SK-MEL-5 (cell line): ENCODE results near the gene FOXP2. TPM values are rescaled to one million over a fixed set of nuclear protein-coding genes. Genes with fewer than 3 reads are reported as not detected.
"Not testable (repeated sequence)": the region's sequence is repeated elsewhere in the genome, so short reads cannot be mapped to it uniquely, and the experiment has no call there.

Experiments
- DNase-seq: peaks from one replicate; pipeline ENCODE4 v3.0.0-alpha.2; 2016; ENCODE audit warnings: low read depth, low spot score
- in situ Hi-C: cut with HindIII; loops from 2 replicates; pipeline ENCODE4 v1.10.0; 2016; ENCODE audit warnings: low sequenced_read_pairs, high pct_unique_total_duplicates, low pct_unique_long_range_greater_than_20kb
- total RNA-seq: library from RNA; depleted of rRNA; stranded (reverse); fragments of >200 nt; shearing (Covaris generic); gene quantifications from 2 replicates; pipeline ENCODE4 v1.2.3, GENCODE V29; 2014

The FOXP2 gene
- total RNA-seq, 1 experiment from 2014 or later, result 0.05 TPM

GRCh38 chr7:114466917-114467316 is 52.3 kb downstream of the FOXP2 start:
- in situ Hi-C loops, result no loop called here
- no peak for DNase-seq

DNA sequence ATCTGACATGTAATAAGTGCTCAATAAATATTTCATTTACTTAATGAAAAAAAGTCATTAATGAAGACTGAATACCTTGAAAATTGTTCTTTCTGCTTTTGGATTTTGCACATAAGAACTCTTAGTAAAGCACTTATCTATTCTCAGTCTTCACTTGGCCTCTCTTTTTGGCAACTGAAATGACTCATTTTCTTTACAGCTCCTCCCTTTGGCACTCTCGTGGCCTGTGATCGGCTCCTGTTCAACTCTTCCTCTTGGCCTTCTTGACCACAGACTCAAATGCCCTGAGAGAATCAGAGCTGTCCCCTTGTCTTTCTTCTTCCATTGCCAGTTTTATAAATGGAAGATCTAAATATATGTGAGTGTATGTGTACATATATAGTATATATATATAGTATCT is 54.2 kb downstream of the FOXP2 start:
- no peak for DNase-seq
- in situ Hi-C loops, result no loop called here

- DNase-seq, result no peak
- in situ Hi-C loops, result no loop called here
Measured at GRCh38 chr7:114472896-114473512, 58.4 kb downstream of the FOXP2 start.

DNA sequence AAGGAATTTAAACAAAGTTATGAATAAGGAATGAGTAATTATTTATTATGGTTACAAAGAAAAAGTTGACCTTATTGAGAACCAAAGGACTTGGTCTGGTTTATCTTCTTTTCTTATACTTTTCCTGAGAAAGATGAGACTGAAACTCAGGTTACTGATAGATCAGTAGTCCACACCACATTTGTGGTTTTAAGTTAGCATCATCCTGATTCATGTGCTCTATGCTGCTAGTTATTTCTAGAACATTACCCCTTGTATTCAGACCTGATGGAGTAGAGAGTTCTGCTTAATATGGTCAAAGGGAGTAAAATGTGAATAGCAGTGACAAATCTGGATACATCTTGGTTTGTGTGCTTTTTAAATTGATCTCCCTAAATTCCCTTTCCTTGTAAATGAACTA is 63.8 kb downstream of the FOXP2 start:
- in situ Hi-C loops, result no loop called here
- no peak for DNase-seq

DNA sequence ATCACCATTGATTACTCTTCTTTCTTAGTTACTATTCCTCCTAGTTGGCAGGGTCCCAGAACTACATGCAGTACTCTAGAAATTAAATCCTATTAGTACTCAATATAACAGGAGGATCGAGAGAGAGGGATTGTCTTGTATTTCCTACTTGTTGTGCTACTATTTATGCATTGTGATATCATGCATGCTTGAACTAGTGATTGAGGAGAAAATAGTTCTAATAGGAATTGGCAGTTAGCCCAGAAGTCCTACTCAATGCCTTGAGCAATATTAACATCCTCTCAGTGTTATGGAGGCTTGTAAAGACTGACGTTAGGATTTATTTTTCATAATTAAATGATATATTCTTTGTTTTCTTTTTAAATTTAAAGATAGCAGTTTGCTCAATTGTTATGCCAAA is 67.4 kb downstream of the FOXP2 start:
- in situ Hi-C loops, result no loop called here
- DNase-seq, result no peak

DNA sequence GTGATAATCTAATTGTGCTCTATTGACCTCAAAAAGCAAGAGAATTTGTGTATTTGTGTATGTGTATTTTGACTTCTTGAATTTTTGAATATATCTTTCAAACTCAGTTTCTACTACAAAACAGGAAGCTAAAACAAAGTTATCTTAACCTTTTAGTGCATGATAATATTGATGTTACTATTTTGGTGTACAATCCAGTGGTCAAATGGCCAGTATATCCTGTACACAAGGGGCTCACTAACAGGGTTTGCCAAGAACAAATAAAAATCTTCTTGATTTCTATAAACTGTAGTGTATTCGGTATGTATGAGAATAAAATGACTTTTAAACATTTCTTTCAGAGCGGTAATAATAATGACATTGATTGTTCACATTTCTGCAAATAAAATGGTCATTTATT is 69.6 kb downstream of the FOXP2 start:
- in situ Hi-C loops, result no loop called here
- DNase-seq, result no peak

DNA sequence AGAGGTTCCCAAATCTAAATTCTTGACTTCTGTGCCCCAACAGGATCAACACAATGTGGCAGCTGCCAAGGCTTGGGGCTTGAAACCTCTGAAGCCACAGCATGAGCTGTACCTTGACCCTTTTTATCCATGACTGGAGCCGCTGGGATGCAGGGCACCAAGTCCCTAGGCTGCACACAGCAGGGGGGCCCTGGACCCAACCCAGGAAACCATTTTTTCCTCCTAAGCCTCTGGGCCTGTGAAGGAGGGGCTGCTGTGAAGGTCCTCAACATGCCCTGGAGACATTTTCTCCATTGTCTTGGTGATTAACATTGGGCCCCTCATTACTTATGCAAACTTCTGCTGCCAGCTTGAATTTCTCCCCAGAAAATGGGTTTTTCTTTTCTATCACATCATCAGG is 72.6 kb downstream of the FOXP2 start:
- in situ Hi-C loops, result no loop called here
- no peak for DNase-seq

DNA sequence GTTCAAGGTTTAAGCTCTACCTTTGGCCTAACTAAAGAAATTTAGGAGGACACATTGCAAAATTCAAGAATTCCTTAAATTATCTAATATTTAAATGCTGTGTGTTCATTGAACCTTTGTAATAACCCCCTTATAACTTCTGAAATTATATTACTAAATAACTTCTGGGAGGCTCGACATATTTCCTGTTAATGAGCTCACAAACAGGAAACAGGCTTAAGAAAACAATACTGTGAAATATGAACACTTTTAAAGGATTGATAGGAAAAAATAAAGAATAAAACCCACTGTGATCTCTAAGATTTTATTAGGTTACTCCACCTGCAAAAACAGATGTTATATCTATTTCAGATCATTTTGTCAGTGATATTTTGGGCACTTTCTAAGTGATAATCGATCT is 74.1 kb downstream of the FOXP2 start:
- DNase-seq, result no peak
- in situ Hi-C loops, result no loop called here

GRCh38 chr7:114497491-114497890 is 82.9 kb downstream of the FOXP2 start:
- in situ Hi-C loops, DNase-seq: not testable (repeated sequence)

DNA sequence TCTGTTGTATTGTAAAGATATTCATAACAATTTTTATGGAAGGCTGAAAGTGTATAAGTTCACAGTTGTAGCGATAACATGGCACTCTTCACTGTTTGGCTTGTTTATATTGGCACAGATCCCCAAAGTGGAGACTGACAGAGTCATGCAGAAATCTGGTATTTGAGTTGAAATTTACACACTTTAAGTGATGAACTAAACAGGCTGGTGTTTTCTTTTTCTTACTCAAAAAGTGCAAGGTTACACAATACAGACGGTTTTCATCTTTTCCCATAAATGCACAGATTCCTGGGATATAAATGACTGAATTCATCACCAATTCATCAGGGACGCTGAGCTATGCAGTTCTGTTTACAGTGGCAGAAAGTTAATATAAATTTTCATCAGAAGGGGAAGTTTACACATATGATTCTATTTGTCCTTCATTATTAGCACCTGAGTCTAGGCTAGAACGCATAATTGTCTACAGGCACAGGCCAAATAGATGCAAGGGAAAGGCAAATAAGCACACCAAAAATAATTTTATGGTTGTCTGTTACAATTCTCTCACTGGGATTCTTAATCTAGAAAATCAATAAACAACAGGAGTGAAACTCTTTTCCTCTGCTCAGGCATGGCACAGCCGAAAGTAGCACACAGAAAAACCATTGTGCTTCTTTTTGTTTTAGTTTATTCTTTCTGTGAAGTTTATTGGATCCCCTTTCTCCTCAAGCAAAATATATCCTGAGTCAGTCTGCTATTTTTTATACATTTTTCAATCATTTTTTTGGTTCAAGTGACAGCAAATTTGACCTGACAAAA is 88.0 kb downstream of the FOXP2 start:
- in situ Hi-C loops, result no loop called here
- peak; percentile 82 for DNase-seq

DNA sequence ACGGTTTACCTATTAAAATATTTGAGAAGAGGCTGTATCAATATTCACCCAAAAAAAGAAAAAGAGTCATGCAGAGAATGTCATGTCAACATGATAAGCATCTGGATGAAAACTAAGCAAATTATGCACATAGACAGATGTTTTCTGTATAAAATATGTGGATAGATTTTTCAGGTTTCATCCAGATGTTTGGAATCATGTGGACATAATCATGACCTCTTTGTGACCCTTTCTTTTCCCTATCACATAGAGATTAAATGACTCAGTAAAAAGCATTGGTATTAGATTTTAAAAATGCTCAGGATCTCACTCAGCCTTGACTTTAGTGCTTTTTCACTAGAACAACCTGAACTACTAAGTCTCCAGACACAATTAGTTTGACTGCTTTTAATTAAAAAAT is 90.0 kb downstream of the FOXP2 start:
- DNase-seq, result no peak
- in situ Hi-C loops, result no loop called here

DNA sequence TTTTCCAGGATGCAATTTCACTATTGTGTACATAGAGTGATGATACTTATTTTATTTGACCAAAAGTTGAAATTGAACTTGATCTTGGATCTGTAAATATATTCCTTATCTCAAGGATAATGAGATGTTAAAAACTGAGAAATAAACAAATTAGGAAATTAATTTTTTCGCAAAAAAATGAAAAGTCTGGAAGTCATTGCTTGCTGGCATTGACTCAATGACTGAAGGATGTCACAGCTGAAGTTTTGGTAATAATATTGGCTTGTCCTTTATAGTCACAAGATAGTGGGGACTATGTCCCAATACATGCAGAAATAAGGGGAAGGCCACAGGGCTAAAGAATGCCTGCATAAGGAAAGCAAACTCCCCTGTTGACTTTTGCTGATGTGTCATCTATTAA is 92.8 kb downstream of the FOXP2 start:
- in situ Hi-C loops, result no loop called here
- DNase-seq, result no peak

- in situ Hi-C loops, result no loop called here
- no peak for DNase-seq
Measured at GRCh38 chr7:114508086-114508485, 93.5 kb downstream of the FOXP2 start.

GRCh38 chr7:114510824-114511223 is 96.2 kb downstream of the FOXP2 start:
- in situ Hi-C loops, DNase-seq: not testable (repeated sequence)

DNA sequence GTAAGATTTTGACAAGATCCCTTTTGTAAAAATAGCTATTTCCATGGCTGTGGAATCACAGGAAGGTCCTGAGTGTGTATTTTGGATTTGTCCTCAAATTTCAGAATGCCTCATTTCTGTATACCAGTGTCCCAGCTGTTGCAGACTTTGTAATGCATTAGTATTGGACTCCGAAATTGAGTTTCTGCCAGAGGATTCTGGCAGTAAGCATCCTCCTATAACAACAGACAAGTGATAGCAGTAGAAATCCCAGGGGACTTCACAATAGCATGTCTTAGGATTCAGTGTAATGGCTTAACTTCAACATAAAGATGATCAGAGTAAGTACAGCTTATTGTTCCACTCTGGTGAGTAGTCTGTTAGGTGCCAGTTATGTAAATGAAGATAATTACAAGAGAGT is 104.6 kb downstream of the FOXP2 start:
- no peak for DNase-seq
- in situ Hi-C loops, result no loop called here

DNA sequence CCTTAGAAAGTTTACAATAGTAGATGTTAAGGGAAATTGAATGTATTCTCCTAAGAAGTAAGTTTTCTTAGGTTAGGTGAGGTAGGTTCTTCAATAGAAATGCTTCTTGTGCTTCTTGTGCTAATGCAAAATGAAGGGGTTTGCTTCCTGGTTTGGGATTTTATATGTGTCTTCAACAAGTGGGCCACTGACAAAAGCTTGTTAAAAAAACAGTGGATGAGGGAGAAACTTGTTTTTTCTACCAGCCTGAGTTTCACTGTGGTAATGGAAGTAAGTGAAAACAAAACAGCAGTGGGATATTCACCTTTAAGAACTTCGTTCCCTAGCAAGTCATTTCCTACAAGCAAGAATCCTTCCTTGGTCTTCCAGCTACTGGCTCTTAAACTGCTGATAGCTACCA is 107.5 kb downstream of the FOXP2 start:
- DNase-seq, result no peak
- in situ Hi-C loops, result no loop called here

- in situ Hi-C loops, result no loop called here
- DNase-seq, result no peak
Measured at GRCh38 chr7:114527589-114527988, 113.0 kb downstream of the FOXP2 start.

DNA sequence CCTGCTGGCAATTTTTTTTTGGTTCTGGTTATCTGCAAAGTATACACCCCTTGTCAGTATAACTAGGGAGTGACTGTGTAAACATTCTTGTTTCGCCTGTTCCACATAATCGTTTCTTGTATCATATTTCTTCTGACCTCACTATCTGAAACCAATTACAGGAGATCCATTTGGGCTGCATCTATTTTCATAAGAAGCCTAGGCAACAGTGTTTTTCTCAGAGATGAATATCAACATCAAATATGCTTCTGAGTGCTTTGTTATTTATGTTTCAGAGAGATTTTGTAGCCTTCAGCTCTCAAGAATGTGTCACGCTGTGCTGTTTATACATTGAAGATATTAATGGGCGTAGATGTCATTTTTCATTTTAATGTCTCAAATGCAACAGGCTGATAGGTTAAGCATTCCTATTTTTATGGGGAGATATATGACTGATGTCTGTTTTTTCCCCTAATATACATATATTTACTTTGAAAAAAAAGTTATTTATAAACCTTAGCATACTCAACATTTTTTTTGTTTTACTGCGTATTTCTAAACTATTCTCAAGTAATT is 115.5 kb downstream of the FOXP2 start:
- no peak for DNase-seq

GRCh38 chr7:114531326-114531725 is 116.7 kb downstream of the FOXP2 start:
- DNase-seq, result no peak
- in situ Hi-C loops, result no loop called here

More for the DNA sequence above, 115.5 kb downstream of the FOXP2 start:
- in situ Hi-C loops, result no loop called here
